ENCODE data around the gene ABCC8.

Gene ABCC8

DNA sequence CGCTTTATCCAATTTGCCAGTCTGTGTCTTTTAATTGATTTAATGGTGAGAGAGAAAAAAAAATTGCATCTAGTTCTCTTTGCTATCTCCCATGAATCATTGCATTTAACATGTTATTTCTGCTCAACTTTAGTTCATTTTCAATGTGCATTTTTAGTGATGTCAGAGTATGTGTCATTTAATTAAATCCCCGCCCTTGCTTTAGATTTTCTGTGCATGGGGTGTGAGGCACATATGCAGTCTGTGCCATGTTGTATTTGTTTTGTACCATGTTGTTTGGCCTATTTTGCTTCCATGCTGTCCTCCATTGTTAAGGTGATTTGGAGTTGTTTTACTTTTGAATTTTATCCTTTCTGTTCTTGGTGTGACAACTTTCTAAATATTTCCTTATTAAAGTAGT is 133.4 kb downstream of the ABCC8 start:
- DNase-seq: no peak
